Colonic mucosa (tissue), 4 donors: ENCODE data around the gene VN1R2. TPM values are rescaled to one million over a fixed set of nuclear protein-coding genes. Genes with fewer than 3 reads are reported as not detected.
"Not testable (repeated sequence)": the region's sequence is repeated elsewhere in the genome, so short reads cannot be mapped to it uniquely, and the experiment has no call there.

Source experiments
- DNase-seq: peaks from one replicate; pipeline ENCODE4 v3.0.0-alpha.2; 2020
- H3K27ac ChIP-seq: fragments of 200-600 bp; one replicate; pipeline ENCODE4 v1.8.0; 2021
- H3K27me3 ChIP-seq: fragments of 200-600 bp; one replicate; pipeline ENCODE4 v1.8.0; 2021
- H3K36me3 ChIP-seq: fragments of 200-600 bp; one replicate; pipeline ENCODE4 v1.8.0; 2021
- H3K4me1 ChIP-seq: fragments of 200-600 bp; one replicate; pipeline ENCODE4 v1.8.0; 2021; ENCODE audit warnings: mild to moderate bottlenecking
- H3K4me3 ChIP-seq: fragments of 200-600 bp; one replicate; pipeline ENCODE4 v1.8.0; 2021
- H3K9ac ChIP-seq, 2 donors: one replicate each; pipeline ENCODE4 v1.7.0; 2013; ENCODE audit warnings: control low read depth in 2 of 2, low read depth in 2 of 2, low read length in 2 of 2
- H3K9me3 ChIP-seq: fragments of 200-600 bp; one replicate; pipeline ENCODE4 v1.8.0; 2021
- intact Hi-C: fragments of 100-400 bp; cut with DNase I; formaldehyde crosslinking; loops from one replicate; pipeline ENCODE4 v1.14.1; 2022
- total RNA-seq, 2 donors: library from RNA; stranded (reverse); fragmentation: NEBNext Ultra II Directional in 1 of 2; extraction: Animal tissue kit (Norgen Biotek cat#: 25700) in 1 of 2; gene quantifications; one replicate each; pipeline ENCODE4 v1.2.1, GENCODE V29; 2021
- TF ChIP-seq, protein P1 (sequence below): fragments of 200-600 bp; IDR thresholded peaks from one replicate; pipeline ENCODE4 v1.8.0; 2022; ENCODE audit warnings: antibody characterized with exemption, mild to moderate bottlenecking
- donor health status: healthy.
- donor health status: DM: no; HTN: no; CAD: no.
- donor health status: DM: no; HTN: no; CAD: no.

Gene VN1R2, protein sequence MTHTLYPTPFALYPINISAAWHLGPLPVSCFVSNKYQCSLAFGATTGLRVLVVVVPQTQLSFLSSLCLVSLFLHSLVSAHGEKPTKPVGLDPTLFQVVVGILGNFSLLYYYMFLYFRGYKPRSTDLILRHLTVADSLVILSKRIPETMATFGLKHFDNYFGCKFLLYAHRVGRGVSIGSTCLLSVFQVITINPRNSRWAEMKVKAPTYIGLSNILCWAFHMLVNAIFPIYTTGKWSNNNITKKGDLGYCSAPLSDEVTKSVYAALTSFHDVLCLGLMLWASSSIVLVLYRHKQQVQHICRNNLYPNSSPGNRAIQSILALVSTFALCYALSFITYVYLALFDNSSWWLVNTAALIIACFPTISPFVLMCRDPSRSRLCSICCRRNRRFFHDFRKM
- not detected for total RNA-seq

DNA sequence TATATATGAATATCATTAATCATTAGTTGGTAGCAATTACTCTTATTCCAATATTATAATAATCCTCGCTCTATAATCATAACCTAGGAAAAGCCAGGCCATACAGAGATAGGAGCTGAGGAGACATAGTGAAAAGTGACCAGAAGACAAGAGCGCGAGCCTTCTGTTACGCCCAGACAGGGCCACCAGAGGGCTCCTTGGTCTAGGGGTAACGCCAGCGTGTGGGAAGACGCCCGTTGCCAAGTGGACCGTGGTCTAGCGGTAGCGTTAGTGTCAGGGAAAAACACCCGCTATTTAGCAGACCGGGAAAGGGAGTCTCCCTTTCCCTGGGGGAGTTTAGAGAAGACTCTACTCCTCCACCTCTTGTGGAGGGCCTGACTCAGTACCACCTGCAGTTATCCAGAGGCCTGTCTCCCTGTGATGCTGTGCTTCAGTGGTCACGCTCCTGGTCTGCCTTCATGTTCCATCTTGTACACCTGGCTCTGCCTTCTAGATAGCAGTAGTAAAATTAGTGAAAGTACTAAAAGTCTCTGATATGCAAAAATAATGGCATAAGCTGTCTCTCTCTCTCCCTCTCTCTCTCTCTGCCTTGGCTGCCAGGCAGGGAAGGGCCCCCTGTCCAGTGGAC is at the start of gene VN1R2:
TSS of gene VN1R2 (plus strand) at position 578 of the 628 bp plus-strand sequence. CDS start 84 bp downstream, outside the sequence.
- H3K27ac ChIP-seq, H3K27me3 ChIP-seq, H3K4me1 ChIP-seq, H3K9me3 ChIP-seq, DNase-seq, H3K9ac ChIP-seq, H3K36me3 ChIP-seq, H3K4me3 ChIP-seq, intact Hi-C loops: not testable (repeated sequence)

DNA sequence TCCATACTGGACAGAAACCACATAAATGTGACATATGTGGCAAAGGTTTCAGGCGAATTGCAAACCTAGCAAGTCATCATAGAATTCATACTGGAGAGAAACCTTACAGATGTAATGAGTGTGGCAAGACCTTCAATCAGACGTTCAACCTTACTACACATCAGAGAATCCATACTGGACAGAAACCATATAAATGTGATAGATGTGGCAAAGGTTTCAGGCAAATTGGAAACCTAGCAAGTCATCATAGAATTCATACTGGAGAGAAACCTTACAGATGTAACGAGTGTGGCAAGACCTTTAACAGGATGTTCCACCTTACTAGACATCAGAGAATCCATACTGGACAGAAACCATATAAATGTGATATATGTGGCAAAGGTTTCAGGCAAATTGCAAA is 46.5 kb upstream of the VN1R2 start:
- H3K4me1 ChIP-seq, H3K27ac ChIP-seq, H3K27me3 ChIP-seq, H3K4me3 ChIP-seq, DNase-seq, intact Hi-C loops, H3K9ac ChIP-seq, H3K36me3 ChIP-seq: not testable (repeated sequence)
- H3K9me3 ChIP-seq, result peaks cover 25% of the 10 kb centered on the region

DNA sequence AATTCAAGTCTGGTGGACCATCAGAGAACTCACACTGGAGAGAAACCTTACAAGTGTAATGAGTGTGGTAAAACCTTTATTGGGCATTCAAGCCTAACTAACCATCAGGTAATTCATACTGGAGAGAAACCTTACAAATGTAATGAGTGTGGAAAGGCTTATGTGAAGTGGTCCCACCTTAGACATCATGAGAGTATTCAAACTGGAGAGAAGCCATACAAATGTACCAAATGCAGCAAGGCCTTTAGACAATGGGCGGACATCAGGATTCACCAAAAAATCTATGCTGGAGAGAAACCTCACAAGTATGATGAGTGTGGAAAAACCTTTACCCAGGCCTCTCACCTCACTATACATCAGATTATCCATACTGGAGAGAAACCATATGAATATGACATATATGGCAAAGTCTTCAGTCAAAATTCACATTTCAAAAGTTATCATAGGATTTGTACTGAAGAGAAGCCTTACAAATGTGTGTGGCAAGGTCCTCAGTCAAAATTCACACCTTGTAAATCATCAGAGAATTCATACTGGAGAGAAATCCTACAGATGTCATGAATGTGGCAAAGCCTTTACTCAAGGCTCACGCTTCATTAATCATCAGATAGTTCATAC is 45.3 kb upstream of the VN1R2 start:
- DNase-seq, result no peak
- peaks cover 6% of the 10 kb centered on the region for H3K36me3 ChIP-seq
- no peaks in the 10 kb centered on the region for H3K4me1 ChIP-seq
- H3K9ac ChIP-seq, result no peak overlapping the region
- no peak overlapping the region for H3K27ac ChIP-seq
- peaks cover 25% of the 10 kb centered on the region for H3K9me3 ChIP-seq
- H3K27me3 ChIP-seq, result no peaks in the 10 kb centered on the region
- intact Hi-C loops, result no loop called here
- TF ChIP-seq, protein P1, sequence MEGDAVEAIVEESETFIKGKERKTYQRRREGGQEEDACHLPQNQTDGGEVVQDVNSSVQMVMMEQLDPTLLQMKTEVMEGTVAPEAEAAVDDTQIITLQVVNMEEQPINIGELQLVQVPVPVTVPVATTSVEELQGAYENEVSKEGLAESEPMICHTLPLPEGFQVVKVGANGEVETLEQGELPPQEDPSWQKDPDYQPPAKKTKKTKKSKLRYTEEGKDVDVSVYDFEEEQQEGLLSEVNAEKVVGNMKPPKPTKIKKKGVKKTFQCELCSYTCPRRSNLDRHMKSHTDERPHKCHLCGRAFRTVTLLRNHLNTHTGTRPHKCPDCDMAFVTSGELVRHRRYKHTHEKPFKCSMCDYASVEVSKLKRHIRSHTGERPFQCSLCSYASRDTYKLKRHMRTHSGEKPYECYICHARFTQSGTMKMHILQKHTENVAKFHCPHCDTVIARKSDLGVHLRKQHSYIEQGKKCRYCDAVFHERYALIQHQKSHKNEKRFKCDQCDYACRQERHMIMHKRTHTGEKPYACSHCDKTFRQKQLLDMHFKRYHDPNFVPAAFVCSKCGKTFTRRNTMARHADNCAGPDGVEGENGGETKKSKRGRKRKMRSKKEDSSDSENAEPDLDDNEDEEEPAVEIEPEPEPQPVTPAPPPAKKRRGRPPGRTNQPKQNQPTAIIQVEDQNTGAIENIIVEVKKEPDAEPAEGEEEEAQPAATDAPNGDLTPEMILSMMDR, result no peak
- no peak overlapping the region for H3K4me3 ChIP-seq

DNA sequence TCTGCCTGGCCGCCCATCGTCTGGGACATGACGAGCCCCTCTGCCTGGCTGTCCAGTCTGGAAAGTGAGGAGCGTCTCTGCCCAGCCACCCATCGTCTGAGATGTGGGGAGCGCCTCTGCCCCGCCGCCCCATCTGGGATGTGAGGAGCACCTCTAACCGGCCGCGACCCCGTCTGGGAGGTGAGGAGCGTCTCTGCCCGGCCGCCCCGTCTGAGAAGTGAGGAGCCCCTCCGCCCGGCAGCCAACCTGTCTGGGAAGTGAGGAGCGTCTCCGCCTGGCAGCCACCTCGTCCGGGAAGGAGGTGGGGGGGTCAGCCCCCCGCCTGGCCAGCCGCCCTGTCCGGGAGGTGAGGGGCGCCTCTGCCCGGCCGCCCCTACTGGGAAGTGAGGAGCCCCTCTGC is 35.4 kb upstream of the VN1R2 start:
- H3K4me1 ChIP-seq, H3K27me3 ChIP-seq, H3K9ac ChIP-seq, intact Hi-C loops, DNase-seq, H3K4me3 ChIP-seq, H3K9me3 ChIP-seq, H3K36me3 ChIP-seq, H3K27ac ChIP-seq: not testable (repeated sequence)

DNA sequence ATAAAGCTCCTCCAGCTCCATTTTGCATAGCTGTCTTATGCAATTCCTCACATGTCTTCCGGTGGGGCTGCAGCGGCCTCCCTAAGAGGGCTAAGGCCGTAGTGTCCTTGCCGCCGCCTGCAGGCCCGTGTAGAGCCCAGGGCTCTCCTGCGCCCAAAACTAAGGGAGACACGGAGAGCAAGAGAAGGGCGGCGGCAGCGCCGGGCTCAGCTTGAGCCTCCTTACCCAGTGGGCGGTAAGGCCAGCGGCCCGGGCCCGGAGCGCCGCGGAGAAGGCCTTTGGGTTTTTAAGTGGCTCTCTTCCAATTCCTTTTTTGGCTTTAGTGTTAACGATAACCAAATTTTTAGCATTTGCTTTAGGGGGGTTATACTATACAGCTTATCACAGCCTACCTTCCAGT is 33.5 kb upstream of the VN1R2 start:
- DNase-seq, result no peak
- no peaks in the 10 kb centered on the region for H3K4me1 ChIP-seq
- H3K36me3 ChIP-seq, result no peaks in the 10 kb centered on the region
- no peaks in the 10 kb centered on the region for H3K27me3 ChIP-seq
- no peaks in the 10 kb centered on the region for H3K9me3 ChIP-seq
- H3K27ac ChIP-seq, result no peak overlapping the region
- no peak overlapping the region for H3K9ac ChIP-seq
- H3K4me3 ChIP-seq, result no peak overlapping the region
- TF ChIP-seq, protein P1, result no peak
- intact Hi-C loops, result no loop called here

DNA sequence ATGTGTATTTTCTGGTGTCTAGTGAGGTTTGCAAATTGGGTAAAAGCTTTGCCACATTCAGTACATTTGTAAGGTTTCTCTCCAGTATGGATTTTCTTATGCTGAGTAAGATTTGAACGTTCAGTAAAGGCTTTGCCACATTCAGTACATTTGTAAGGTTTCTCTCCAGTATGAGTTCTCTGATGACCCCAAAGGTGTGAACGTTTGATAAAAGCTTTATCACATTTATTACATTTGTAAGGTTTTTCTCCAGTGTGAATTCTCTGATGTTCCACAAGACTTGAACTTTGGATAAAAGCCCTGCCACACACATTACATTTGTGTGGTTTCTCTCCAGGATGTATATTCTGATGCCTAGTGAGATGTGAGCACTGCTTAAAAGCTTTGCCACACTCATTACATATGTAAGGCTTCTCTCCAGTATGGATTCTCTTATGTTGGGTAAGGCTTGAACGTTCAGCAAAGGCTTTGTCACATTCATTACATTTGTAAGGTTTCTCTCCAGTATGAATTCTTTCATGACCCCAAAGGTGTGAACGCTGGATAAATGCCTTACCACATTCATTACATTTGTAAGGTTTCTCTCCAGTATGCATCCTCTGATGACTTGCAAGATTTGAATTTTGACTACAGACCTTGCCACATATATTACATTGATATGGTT is 20.8 kb upstream of the VN1R2 start:
- no peaks in the 10 kb centered on the region for H3K27me3 ChIP-seq
- TF ChIP-seq, protein P1, result no peak
- no peaks in the 10 kb centered on the region for H3K36me3 ChIP-seq
- no peak overlapping the region for H3K4me3 ChIP-seq
- no peak overlapping the region for H3K27ac ChIP-seq
- intact Hi-C loops, result no loop called here
- DNase-seq, result no peak
- peaks cover 18% of the 10 kb centered on the region for H3K9me3 ChIP-seq
- H3K9ac ChIP-seq, result no peak overlapping the region
- no peaks in the 10 kb centered on the region for H3K4me1 ChIP-seq
